K562 (cell line): ENCODE data around the gene FGG. TPM values are rescaled to one million over a fixed set of nuclear protein-coding genes. Genes with fewer than 3 reads are reported as not detected.
"Not testable (repeated sequence)": the region's sequence is repeated elsewhere in the genome, so short reads cannot be mapped to it uniquely, and the experiment has no call there.

Experiments
- ATAC-seq: fragments of 200-7000 bp; cut with Tn5 transposase; 3 replicates; pipeline ENCODE4 v1.9.1; 2020; ENCODE audit warnings: moderate library complexity
- BruUV-seq: library from RNA; stranded (reverse); fragments of 400-500 nt; replicated peaks from 2 replicates; lab custom pipeline; 2021; lab: Mats Ljungman, UMichigan
- CTCF ChIA-PET: fragments of 300-600 bp; formaldehyde crosslinking; extraction: SDS; loops from one replicate; lab custom pipeline; 2021; ENCODE audit warnings: low intra/inter-chr PET ratio; lab: Yijun Ruan, JAX
- POLR2A ChIA-PET: fragments of 300-600, 350-650 bp; sonication (Branson Sonifier 250); formaldehyde crosslinking; extraction: SDS; loops from one replicate; lab custom pipeline; 2021; ENCODE audit warnings: antibody characterized with exemption, inconsistent platforms; lab: Yijun Ruan, JAX
- DNase-seq, 4 experiments: peaks; one replicate each; pipeline versions ENCODE4 v3.0.0 to v3.0.0-alpha.2; 2011 to 2018; ENCODE audit warnings: low spot score in 3 of 4, mixed read lengths in 3 of 4; ENCODE audit errors: extremely low read depth in 1 of 4
- FAIRE-seq: peaks from 2 replicates; lab custom pipeline; 2011; peaks lifted over from hg19 to GRCh38; lab: Jason Lieb, UNC
- H2AFZ ChIP-seq: 2 replicates; pipeline ENCODE4 v1.6.0; 2011; ENCODE audit warnings: low read depth, low read length, control low read depth, inconsistent platforms
- H3K27ac ChIP-seq: fragments of 200-600 bp; 3 replicates; pipeline ENCODE4 v1.8.0; 2011; ENCODE audit warnings: low read depth, mild to moderate bottlenecking, control low read depth, inconsistent platforms, low read length, moderate library complexity, mixed read lengths; ENCODE audit errors: extremely low read depth
- H3K27me3 ChIP-seq, 2 experiments: fragments of 300-600 bp in 1 of 2; 2 replicates in 1 of 2; 3 replicates in 1 of 2; pipeline versions ENCODE4 v1.6.0 to v1.8.0; 2011; ENCODE audit warnings: inconsistent platforms in 2 of 2, low read length in 2 of 2, mild to moderate bottlenecking in 1 of 2, mixed read lengths in 1 of 2, moderate library complexity in 1 of 2; ENCODE audit not compliant: control insufficient read depth in 2 of 2, insufficient read depth in 2 of 2
- H3K36me3 ChIP-seq: fragments of 300-600 bp; 3 replicates; pipeline ENCODE4 v1.8.0; 2011; ENCODE audit warnings: mild to moderate bottlenecking, low read length, inconsistent platforms; ENCODE audit not compliant: control insufficient read depth, insufficient read depth
- H3K4me1 ChIP-seq, 2 experiments: fragments of 200-600 bp in 1 of 2; replicated peaks in 1 of 2; 2 replicates in 1 of 2; 3 replicates in 1 of 2; pipeline versions ENCODE4 v1.5.1 to v1.8.0; 2011; ENCODE audit warnings: inconsistent platforms in 2 of 2, low read length in 2 of 2, mild to moderate bottlenecking in 1 of 2, mixed read lengths in 1 of 2, moderate library complexity in 1 of 2; ENCODE audit not compliant: control insufficient read depth in 2 of 2, insufficient read depth in 2 of 2
- H3K4me2 ChIP-seq: 2 replicates; pipeline ENCODE4 v1.6.1; 2011; ENCODE audit warnings: low read length, control low read depth, inconsistent platforms, mixed read lengths; ENCODE audit not compliant: insufficient read depth
- H3K4me3 ChIP-seq: fragments of 200-600 bp; sonication (generic), shearing (Covaris generic); 2 replicates; pipeline ENCODE4 v1.5.1; 2016; ENCODE audit warnings: control low read depth, inconsistent platforms
- H3K79me2 ChIP-seq: fragments of 200-600 bp; 3 replicates; pipeline ENCODE4 v1.8.0; 2011; ENCODE audit warnings: low read length, inconsistent platforms; ENCODE audit not compliant: control insufficient read depth, insufficient read depth
- H3K9ac ChIP-seq, 2 experiments: 2 replicates each; pipeline versions ENCODE4 v1.6.0 to v1.6.1; 2011; ENCODE audit warnings: low read depth in 2 of 2, low read length in 2 of 2, control low read depth in 1 of 2, inconsistent platforms in 1 of 2, mild to moderate bottlenecking in 1 of 2, mixed read lengths in 1 of 2; ENCODE audit not compliant: insufficient read depth in 1 of 2
- H3K9me1 ChIP-seq: one replicate; pipeline ENCODE4 v1.6.0; 2011; ENCODE audit warnings: inconsistent platforms, mild to moderate bottlenecking, low read length, moderate library complexity; ENCODE audit not compliant: control insufficient read depth, insufficient read depth
- H3K9me3 ChIP-seq: replicated peaks from 2 replicates; pipeline ENCODE4 v1.5.1; 2011; ENCODE audit warnings: low read depth, low read length, inconsistent platforms; ENCODE audit not compliant: control insufficient read depth, insufficient read depth
- H4K20me1 ChIP-seq: replicated peaks from 2 replicates; pipeline ENCODE4 v1.6.1; 2011; ENCODE audit warnings: low read length, inconsistent platforms, mixed read lengths; ENCODE audit not compliant: control insufficient read depth, insufficient read depth
- CHCHD3 ChIP-seq: fragments of 250-450 bp; sonication (Bioruptor Pico); IDR thresholded peaks from 2 replicates; pipeline ENCODE4 v2.1.2; 2022; ENCODE audit warnings: mild to moderate bottlenecking
- DNMT1 ChIP-seq: fragments of 450-650 bp; IDR thresholded peaks from 2 replicates; pipeline ENCODE4 v1.6.1; 2016; ENCODE audit warnings: antibody characterized with exemption, mild to moderate bottlenecking
- GATAD2A ChIP-seq: fragments of 450-650 bp; IDR thresholded peaks from 2 replicates; pipeline ENCODE4 v1.6.1; 2017
- NUFIP1 ChIP-seq: fragments of 450-650 bp; IDR thresholded peaks from 2 replicates; pipeline ENCODE4 v1.6.1; 2018; ENCODE audit not compliant: partially characterized antibody
- SAFB ChIP-seq: fragments of 200-400 bp; formaldehyde crosslinking; IDR thresholded peaks from 2 replicates; pipeline ENCODE4 v1.6.1; 2017; ENCODE audit warnings: low read depth, low read length, borderline replicate concordance
- ZNF175 ChIP-seq: fragments of 200-800 bp; sonication (Bioruptor generic); IDR thresholded peaks from 2 replicates; pipeline ENCODE4 v1.6.1; 2016; ENCODE audit warnings: low read depth, mild to moderate bottlenecking, missing genetic modification characterization, missing compliant biosample characterization
- WGBS: fragments of 100-300 bp; shearing (Covaris generic); methylation state at CpG from one replicate; pipeline ENCODE4 v1.1.6; 2016; ENCODE audit warnings: low coverage, mixed read lengths; ENCODE audit not compliant: insufficient coverage; ENCODE audit errors: missing lambda C conversion rate; 5-methylcytosine and 5-hydroxymethylcytosine counted together
- in situ Hi-C: fragments of 300-500 bp; cut with MboI; formaldehyde crosslinking; loops from 4 replicates; pipeline ENCODE4 v1.15.0; 2018; ENCODE audit warnings: inconsistent platforms, mixed read lengths
- intact Hi-C: fragments of 100-400 bp; cut with micrococcal nuclease; formaldehyde crosslinking; loops from 2 replicates; pipeline ENCODE4 v1.14.2; 2022
- polyA plus RNA-seq, 8 experiments: library from polyadenylated mRNA; depleted of rRNA in 4 of 8; stranded (reverse) in 5 of 8; unstranded in 3 of 8; fragments of >200 nt; fragmentation: Nextera tagmentation in 2 of 8; fragmentation: Illumina TruSeq in 1 of 8; extraction: Ambion mirVana in 2 of 8; extraction: Trizol in 1 of 8; gene quantifications; 2 replicates each; pipeline versions ENCODE4 v1.2.1 to v1.2.3, GENCODE V29; 2011 to 2014; ENCODE audit warnings: inconsistent platforms in 1 of 8, missing spikeins in 1 of 8
- total RNA-seq, 7 experiments: library from RNA; depleted of rRNA in 6 of 7; stranded (reverse); fragments of >200 nt in 6 of 7; fragmentation: Illumina TruSeq in 2 of 7; extraction: Trizol in 2 of 7; gene quantifications; 2 replicates each; pipeline versions ENCODE4 v1.2.1 to v1.2.3, GENCODE V29; 2011 to 2021; ENCODE audit warnings: low replicate concordance in 1 of 7

FGG gene
- total and polyA plus RNA-seq, 9 of the 15 experiments (the other 6 are each of a cell fraction or from before 2014, with no cell fraction given), result 0.08 to 2.2 (median 0.33) TPM; not detected in 2

DNA sequence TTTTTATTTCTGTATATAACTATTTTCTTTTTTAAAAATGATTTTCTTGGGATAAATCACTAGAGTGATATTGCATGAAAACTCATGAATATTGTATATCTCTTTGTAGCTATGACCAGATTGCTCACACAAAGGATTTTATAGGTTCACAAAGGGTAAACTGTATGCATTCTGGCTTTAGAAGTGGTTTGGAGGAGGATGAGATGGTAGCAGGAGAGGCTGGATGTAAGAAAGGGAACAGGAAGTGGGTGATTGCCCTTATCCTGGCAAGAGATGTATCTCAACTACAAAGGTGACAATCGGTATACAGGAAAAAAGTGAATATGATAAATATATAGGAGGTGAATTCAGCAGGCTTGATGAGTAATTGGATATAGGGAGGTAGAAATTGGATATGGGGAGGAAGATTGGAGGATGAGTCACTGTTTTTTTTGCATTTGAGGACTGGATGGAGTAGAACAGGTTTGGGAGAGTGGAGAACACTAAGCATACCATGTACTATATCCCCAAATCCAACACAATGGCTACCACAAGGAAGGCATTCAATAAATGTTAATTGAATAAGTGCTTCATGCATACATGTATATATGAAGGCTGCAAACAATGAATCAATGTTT lies 9.9 kb downstream of the FGG start (continued):
- TF ChIP-seq NUFIP1 (no peak), ZNF175 (CRISPR knock-in tag) (no peak), CHCHD3 (no peak), GATAD2A (no peak)

DNA sequence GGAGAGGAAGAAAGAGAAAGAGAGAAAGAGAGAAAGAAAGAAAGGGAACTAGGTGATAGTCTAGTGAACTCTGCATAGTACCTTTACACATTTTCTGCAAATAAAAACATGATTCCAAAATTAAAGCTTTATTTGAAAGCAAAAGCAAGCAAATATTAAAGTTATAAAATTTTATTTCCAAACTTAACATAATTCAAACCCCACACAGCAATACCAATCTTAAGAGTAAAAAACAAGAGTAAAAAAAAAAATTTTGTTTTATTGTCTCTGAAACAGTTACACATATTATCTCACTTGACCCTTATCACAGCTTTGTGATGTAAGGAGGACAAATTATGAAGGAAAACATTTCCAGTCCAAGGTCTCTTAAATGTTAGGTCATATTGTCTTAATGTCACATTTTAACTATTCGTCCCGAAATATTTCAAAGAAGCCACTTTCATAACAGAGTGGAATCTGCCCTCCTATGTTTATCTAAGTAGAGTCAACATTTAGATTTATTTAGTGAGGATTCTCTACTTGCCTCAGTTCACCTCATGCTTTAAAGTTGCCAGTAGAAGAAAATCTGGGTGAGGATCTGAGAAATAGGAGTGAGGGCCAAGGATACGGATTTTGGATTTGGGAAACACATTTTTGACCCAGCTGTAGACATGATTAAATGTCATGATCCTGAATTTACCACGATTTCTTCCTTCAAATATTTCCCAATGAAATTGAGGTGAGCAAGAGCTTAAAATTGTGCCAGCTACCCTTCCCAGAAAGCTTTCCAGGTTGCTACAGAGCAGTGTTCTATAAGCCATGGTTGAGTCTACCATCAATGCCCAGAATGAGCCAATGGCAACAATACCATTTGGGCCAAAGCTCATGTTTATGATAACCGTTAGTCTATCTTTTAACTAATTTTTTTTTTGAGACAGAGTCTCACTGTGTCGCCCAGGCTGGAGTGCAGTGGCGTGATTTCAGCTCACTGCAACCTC lies 14.4 kb downstream of the FGG start:
- TF ChIP-seq DNMT1 (no peak), SAFB (no peak)
- TF ChIP-seq, all 486 proteins: peak for 0
- Histone ChIP-seq H3K27me3 (0 out of 5 replicates have a peak, but pooled peaks cover 0 to 4% of the 10 kb centered on the region in 2 experiments), H2AFZ (no peak overlapping the region), H4K20me1 (no peaks in the 10 kb centered on the region), H3K4me1 (no peaks in the 10 kb centered on the region), H3K36me3 (no peaks in the 10 kb centered on the region), H3K9me1 (no peaks in the 10 kb centered on the region), H3K4me3 (no peak overlapping the region), H3K27ac (no peak overlapping the region), H3K79me2 (no peaks in the 10 kb centered on the region), H3K9ac (no peak overlapping the region), H3K4me2 (no peak overlapping the region), H3K9me3 (no peaks in the 10 kb centered on the region)
- CTCF ChIA-PET, result no interaction called here
- intact Hi-C loops, result no loop called here
- in situ Hi-C loops, result no loop called here
- ATAC-seq (no peak), DNase-seq (no peak), FAIRE-seq (no peak)
- 2% methylated on average over 7 of the region's 7 CpGs for WGBS
- BruUV-seq, result no TSS peak
- POLR2A ChIA-PET, result interaction anchor here (0.8 to 1.7 kb wide), 3 partner anchors 8 to 15 kb away, joined by 3 to 8 read pairs (median 4); no protein-coding TSS in a partner anchor

DNA sequence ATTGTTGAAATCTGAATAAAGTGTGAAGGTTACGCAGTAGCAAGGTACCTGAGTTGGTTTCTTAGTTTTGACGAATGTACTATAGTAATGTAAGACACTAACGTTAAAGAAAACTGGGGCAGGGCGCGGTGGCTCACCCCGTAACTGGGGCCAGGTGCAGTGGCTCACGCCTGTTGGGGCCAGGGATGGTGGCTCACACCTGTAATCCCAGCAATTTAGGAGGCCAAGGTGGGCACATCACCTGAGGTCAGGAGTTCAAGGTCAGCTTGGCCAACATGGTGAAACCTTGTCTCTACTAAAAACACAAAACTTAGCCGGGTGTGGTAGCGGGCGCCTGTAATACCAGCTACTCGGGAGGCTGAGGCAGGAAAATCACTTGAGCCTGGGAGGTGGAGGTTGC lies 15.2 kb downstream of the FGG start:
- H3K36me3 ChIP-seq, ATAC-seq, intact Hi-C loops, H3K4me1 ChIP-seq, H3K79me2 ChIP-seq, H3K9me1 ChIP-seq, H3K4me3 ChIP-seq, H3K4me2 ChIP-seq, H3K9ac ChIP-seq, H3K9me3 ChIP-seq, H2AFZ ChIP-seq, in situ Hi-C loops, H3K27ac ChIP-seq, H4K20me1 ChIP-seq, DNase-seq, FAIRE-seq, H3K27me3 ChIP-seq, CTCF ChIA-PET, BruUV-seq: not testable (repeated sequence)
- POLR2A ChIA-PET, result interaction anchor here (0.8 to 1.7 kb wide), 2 partner anchors 8 to 14 kb away, joined by 4 to 8 read pairs; no protein-coding TSS in a partner anchor
- WGBS, result 5% methylated on average over 11 of the region's 11 CpGs
